GM04503 (cell line): Measurements from ENCODE around the gene KCNN4.
A peak's percentile ranks its signal among the peaks of the same experiment; 100 is the strongest.
"Not testable (repeated sequence)": the region's sequence is repeated elsewhere in the genome, so short reads cannot be mapped to it uniquely, and the experiment has no call there.

Experiments used
- DNase-seq: peaks from one replicate; pipeline ENCODE4 v3.0.0-alpha.2; 2012; ENCODE audit warnings: low read depth

KCNN4 gene

GRCh38 chr19:43774103-43774939, 6.5 kb downstream of the KCNN4 start:
- no peak for DNase-seq

- no peak for DNase-seq
Measured at GRCh38 chr19:43773725-43774102, 7.1 kb downstream of the KCNN4 start.

GRCh38 chr19:43769256-43769655, 11.5 kb downstream of the KCNN4 start:
- DNase-seq: no peak

- no peak for DNase-seq
Measured at GRCh38 chr19:43768273-43769050, 12.3 kb downstream of the KCNN4 start.

- no peak for DNase-seq
Measured at GRCh38 chr19:43767818-43768217, 13.0 kb downstream of the KCNN4 start.

GRCh38 chr19:43767316-43767715, 13.5 kb downstream of the KCNN4 start:
- no peak for DNase-seq

GRCh38 chr19:43766755-43767043, 14.1 kb downstream of the KCNN4 start:
- no peak for DNase-seq

- peak; percentile 87 for DNase-seq
Measured at GRCh38 chr19:43765109-43765876, 15.5 kb downstream of the KCNN4 start.

- DNase-seq: not testable (repeated sequence)
Measured at GRCh38 chr19:43764684-43765083, 16.1 kb downstream of the KCNN4 start.

- DNase-seq: no peak
Measured at GRCh38 chr19:43763473-43763939, 17.3 kb downstream of the KCNN4 start.

- no peak for DNase-seq
Measured at GRCh38 chr19:43762814-43763213, 18.0 kb downstream of the KCNN4 start.

- no peak for DNase-seq
Measured at GRCh38 chr19:43760941-43761340, 19.8 kb downstream of the KCNN4 start.

- DNase-seq: no peak
Measured at GRCh38 chr19:43759515-43759914, 21.3 kb downstream of the KCNN4 start.

GRCh38 chr19:43755256-43755801, 25.4 kb downstream of the KCNN4 start:
- DNase-seq: no peak

- peak; percentile 80 for DNase-seq
Measured at GRCh38 chr19:43754503-43755255, 26.1 kb downstream of the KCNN4 start, which contains the start of gene SMG9. SMG9 (minus strand) TSS chr19:43754962; CDS start chr19:43750741, 4,221 bp downstream.

- DNase-seq: no peak
Measured at GRCh38 chr19:43754253-43754502, 26.6 kb downstream of the KCNN4 start.

GRCh38 chr19:43752287-43752875, 28.4 kb downstream of the KCNN4 start:
- no peak for DNase-seq

- no peak for DNase-seq
Measured at GRCh38 chr19:43751466-43752220, 29.1 kb downstream of the KCNN4 start.

- DNase-seq: no peak
Measured at GRCh38 chr19:43749898-43750297, 30.9 kb downstream of the KCNN4 start.

- DNase-seq: no peak
Measured at GRCh38 chr19:43749152-43749551, 31.6 kb downstream of the KCNN4 start.

GRCh38 chr19:43748685-43749084, 32.1 kb downstream of the KCNN4 start:
- no peak for DNase-seq
